ENCODE results near the gene TLX2. TPM values are rescaled to one million over a fixed set of nuclear protein-coding genes. Genes with fewer than 3 reads are reported as not detected.
"Not testable (repeated sequence)": the region's sequence is repeated elsewhere in the genome, so short reads cannot be mapped to it uniquely, and the experiment has no call there.

TLX2 gene
- total RNA-seq, 2 experiments from 2014 or later = 0.18 to 0.21 TPM

DNA sequence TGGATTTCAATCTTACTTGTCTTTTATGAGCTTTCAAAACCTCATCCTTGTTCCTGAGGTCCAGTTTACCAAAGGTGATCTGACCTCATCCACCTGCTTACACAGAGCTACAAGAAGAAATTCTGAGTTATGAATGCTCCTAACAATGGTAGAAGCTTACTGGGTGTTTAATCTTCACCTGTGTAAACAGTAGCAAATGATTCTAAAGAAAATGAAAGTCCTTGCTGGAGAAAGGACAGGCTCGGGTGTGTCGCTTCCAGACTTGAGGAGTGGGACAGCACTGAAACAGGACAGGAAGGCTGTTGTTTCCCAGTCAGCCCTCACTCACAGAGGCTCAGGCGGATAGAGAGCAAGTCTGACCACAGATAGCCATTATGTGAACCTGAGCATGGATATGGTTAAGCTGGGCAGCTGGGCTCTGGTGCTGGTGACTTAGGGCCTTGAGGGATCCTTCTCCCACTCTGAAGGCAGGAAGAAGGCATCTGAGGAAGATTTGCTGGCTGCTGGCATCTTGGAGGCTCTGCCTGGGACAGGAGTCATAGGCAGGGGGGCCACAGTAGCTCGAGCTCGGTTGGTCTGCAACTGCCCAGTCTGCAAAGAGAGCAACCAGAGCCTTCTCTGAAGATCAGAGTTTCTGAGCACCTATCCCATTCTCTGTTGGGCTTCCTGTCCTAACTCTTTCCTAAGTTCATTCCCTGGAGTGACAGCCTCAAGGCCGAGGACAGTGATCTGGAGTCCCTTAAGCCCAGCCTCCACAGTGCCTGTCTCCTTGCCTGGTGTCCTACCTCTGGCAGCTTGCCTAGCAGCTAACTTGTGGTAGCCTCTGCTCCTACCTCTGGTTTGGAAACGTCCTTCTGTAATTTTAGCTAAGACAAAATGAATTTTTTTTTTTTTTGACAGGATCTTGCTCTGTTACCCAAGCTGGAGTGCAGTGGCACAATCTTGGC is 44.3 kb downstream of the TLX2 start:
- no peak for ATAC-seq
- no peak for DNase-seq
- Mint-ChIP-seq H3K4me1 (peaks cover 12% of the 10 kb centered on the region), H3K36me3 (ENCODE audit: low read depth) (peaks cover 3% of the 10 kb centered on the region), H3K4me3 (no peak overlapping the region), H3K27me3 (peaks cover 22% of the 10 kb centered on the region), H3K9me3 (ENCODE audit: low read depth) (no peaks in the 10 kb centered on the region), H3K27ac (no peak overlapping the region)
- intact Hi-C loops (cut with DNase I, micrococcal nuclease) = no loop called here
- POLR2A ChIA-PET = interaction anchor here (0.6 kb wide), 2 partner anchors 8 to 69 kb away, joined by 3 to 13 read pairs; no protein-coding TSS in a partner anchor
- CTCF ChIA-PET = interaction anchor here (0.6 to 1.2 kb wide), 6 partner anchors 9 to 682 kb away, joined by 3 to 4 read pairs (median 3); no protein-coding TSS in a partner anchor

DNA sequence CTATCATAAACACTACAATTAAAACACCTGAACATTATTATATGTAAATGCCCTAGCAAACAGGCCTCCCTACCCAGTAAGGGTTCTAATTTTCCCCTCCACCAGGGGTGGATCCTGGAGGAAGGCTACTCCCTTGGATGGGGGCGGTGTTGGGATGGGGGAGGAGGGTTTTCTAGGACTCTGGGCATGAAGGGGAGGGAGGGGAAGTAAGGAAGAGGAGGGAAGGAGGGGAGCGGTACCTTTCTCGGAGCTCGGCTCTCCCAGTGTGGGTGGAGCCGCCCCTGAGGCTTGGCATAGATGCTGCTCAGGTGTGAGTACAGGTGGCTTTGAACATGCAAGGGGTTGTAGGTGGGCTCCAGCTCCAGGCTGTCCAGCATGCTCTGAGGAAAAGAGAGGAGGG is 45.7 kb downstream of the TLX2 start:
- Mint-ChIP-seq H3K27me3 (peaks cover 32% of the 10 kb centered on the region), H3K9me3 (ENCODE audit: low read depth) (no peaks in the 10 kb centered on the region), H3K27ac (no peak overlapping the region), H3K36me3 (ENCODE audit: low read depth) (peaks cover 3% of the 10 kb centered on the region), H3K4me1 (peaks cover 11% of the 10 kb centered on the region), H3K4me3 (no peak overlapping the region)
- ATAC-seq (no peak), DNase-seq (no peak)
- POLR2A ChIA-PET = no interaction called here
- intact Hi-C loops (cut with DNase I, micrococcal nuclease) = no loop called here
- CTCF ChIA-PET = interaction anchor here (0.5 kb wide), 1 partner anchor 691 kb away, joined by 3 read pairs; no protein-coding TSS in a partner anchor

DNA sequence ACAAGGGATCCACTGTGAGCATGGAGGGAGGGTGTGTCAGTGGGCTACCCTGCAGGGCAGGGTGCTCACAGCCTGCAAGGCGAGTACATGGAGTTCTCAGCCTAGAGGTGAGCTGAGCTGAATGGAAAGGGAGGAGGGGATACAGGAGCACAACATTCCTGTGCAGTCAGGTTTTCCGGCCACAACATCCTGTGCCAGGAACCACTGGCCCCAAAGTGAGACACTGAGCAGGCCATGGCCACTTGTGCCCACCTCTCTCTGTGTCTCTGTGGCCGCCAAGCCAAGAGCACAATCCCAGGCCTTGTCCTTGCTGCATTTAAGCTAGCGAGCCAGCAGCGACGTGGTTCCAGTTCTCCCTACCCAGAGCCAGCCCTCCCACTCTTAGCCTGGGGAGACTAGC is 46.3 kb downstream of the TLX2 start:
- ATAC-seq (no peak), DNase-seq (no peak)
- no peaks in the 10 kb centered on the region for H3K9me3 Mint-ChIP-seq (ENCODE audit: low read depth)
- no peak overlapping the region for H3K4me3 Mint-ChIP-seq
- H3K27ac Mint-ChIP-seq = no peak overlapping the region
- CTCF ChIA-PET = interaction anchor here (0.6 kb wide), 1 partner anchor 11 kb away, joined by 4 read pairs; no protein-coding TSS in a partner anchor
- intact Hi-C loops (cut with DNase I, micrococcal nuclease) = no loop called here
- H3K4me1 Mint-ChIP-seq = peaks cover 11% of the 10 kb centered on the region
- H3K36me3 Mint-ChIP-seq (ENCODE audit: low read depth) = peaks cover 3% of the 10 kb centered on the region
- H3K27me3 Mint-ChIP-seq = peaks cover 32% of the 10 kb centered on the region
- POLR2A ChIA-PET = no interaction called here

DNA sequence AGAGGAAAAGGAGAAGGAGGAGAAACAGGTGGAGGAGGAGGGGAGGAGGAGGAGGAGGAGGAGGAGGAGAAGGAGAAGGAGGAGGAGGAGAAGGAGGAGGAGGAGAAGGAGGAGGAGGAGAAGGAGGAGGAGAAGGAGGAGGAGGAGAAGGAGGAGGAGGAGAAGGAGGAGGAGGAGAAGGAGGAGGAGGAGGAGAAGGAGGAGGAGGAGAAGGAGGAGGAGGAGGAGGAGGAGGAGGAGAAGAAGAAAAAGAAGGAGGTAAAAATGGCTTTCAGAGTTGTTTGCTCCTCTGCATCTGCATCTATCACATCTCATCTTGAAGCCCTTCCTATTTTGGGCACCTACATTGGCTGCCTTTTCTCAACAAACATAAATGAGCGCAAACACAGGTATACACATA is 46.8 kb downstream of the TLX2 start:
- POLR2A ChIA-PET = not testable (repeated sequence)
- peaks cover 14% of the 10 kb centered on the region for H3K4me1 Mint-ChIP-seq

DNA sequence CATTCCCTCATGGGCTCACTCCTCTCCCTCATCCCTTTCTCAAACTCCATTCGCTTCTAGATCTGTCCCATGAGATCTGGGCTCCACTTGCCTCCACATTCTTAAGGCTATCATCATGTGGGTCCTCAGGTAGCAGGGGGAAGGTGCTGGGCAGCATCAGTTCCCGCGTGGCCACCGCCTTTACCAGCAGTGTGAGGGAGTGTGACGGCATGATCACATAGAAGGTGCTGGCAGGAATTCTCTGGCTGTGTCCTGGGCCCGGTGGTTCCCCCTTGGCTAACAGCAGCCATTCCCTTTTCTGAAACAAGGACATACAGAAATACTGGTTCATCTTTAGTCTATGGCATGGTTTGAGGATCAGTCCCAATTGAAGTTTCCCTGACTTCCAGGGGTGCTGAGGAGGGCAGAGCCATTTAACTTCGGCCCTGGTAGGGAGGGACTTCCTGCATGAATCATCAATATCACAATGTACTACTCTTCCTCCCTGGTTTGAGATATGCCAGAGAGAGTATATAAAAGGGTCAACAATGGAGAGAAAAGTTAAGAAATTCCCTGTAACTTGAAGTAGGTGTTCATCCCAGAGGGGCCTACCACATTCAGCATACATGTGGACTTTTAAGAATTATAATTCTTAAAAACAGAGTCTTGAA is 48.0 kb downstream of the TLX2 start:
- H3K27ac Mint-ChIP-seq = no peak overlapping the region
- intact Hi-C loops (cut with DNase I, micrococcal nuclease) = loop anchor here in 1 of 2 experiments (2.0 kb wide), 1 partner anchor 19 kb away; no protein-coding TSS in a partner anchor
- H3K9me3 Mint-ChIP-seq (ENCODE audit: low read depth) = no peaks in the 10 kb centered on the region
- no peak for ATAC-seq
- H3K36me3 Mint-ChIP-seq (ENCODE audit: low read depth) = no peaks in the 10 kb centered on the region
- peaks cover 19% of the 10 kb centered on the region for H3K4me1 Mint-ChIP-seq
- H3K27me3 Mint-ChIP-seq = peaks cover 34% of the 10 kb centered on the region
- no peak overlapping the region for H3K4me3 Mint-ChIP-seq
- DNase-seq = no peak
- POLR2A ChIA-PET = no interaction called here
- CTCF ChIA-PET = no interaction called here

More for the DNA sequence above, 46.8 kb downstream of the TLX2 start:
- CTCF ChIA-PET; H3K27ac Mint-ChIP-seq; intact Hi-C loops (cut with DNase I, micrococcal nuclease); ATAC-seq; H3K36me3 Mint-ChIP-seq (ENCODE audit: low read depth); H3K4me3 Mint-ChIP-seq; DNase-seq; H3K9me3 Mint-ChIP-seq (ENCODE audit: low read depth): not testable (repeated sequence)
- peaks cover 34% of the 10 kb centered on the region for H3K27me3 Mint-ChIP-seq

DNA sequence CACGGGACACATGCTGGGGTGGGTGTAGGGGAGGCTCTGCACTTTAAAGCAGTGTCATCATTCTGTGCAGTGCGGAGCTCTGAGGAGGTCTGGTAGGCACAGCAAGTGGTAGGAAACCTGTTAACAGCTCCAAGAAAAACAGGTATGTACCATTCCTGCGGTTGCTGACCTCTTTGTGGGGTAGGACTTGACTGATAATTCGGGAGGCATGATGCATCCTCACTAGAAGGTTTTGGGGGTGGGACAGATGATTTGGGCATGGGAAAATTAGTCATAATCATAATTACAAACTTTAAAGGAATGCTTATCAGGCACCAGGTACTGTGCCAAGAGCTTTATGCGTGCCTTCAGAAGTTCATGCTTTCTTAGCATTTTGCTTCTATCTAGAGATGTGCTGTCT is 50.0 kb downstream of the TLX2 start:
- ChIA-PET CTCF (interaction anchor here (0.7 kb wide), 1 partner anchor 82 kb away, joined by 3 read pairs; the partner anchor contains the start of genes CCDC142 and TTC31), POLR2A (no interaction called here)
- Mint-ChIP-seq H3K4me1 (peaks cover 33% of the 10 kb centered on the region), H3K27me3 (peaks cover 39% of the 10 kb centered on the region), H3K27ac (no peak overlapping the region), H3K4me3 (no peak overlapping the region), H3K9me3 (ENCODE audit: low read depth) (no peaks in the 10 kb centered on the region), H3K36me3 (ENCODE audit: low read depth) (no peaks in the 10 kb centered on the region)
- DNase-seq (no peak), ATAC-seq (no peak)
- intact Hi-C loops (cut with DNase I, micrococcal nuclease) = no loop called here

DNA sequence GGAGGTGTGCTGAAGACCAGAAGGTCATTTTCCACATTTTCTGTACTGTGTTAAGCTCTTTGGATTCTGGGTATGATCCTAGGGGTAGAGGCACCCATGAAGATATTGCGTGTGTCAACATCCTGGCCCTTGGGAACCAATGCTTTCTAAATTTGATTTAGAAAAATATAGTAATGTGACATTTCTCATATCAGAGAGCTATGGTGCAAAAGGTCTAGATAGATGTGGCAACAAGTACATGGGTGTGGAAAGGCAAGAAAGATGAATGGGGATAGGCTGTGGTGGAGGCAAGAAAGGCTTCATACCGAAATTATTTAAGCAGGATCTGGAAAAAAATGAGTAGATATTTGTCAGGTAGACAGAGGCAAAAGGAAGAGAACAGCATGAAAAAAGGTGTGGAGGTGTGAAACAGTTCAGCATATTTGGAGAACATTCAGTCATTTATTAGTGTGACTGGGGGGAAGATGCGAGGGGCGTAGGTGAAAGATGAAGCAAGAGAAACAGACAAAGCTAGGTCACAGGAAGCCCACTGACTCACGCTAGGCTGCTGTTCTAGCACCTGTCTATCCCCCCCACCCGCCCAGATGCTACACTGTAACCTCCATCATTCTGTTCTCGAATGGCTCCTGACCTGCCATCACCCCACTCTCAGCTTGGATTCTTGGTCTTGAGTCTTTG is 52.0 kb downstream of the TLX2 start:
- H3K36me3 Mint-ChIP-seq (ENCODE audit: low read depth) = no peaks in the 10 kb centered on the region
- ChIA-PET CTCF (interaction anchor here (0.6 to 3.3 kb wide), 8 partner anchors 9 to 286 kb away, joined by 3 to 10 read pairs (median 4); no protein-coding TSS in a partner anchor), POLR2A (interaction anchor here (0.6 to 1.3 kb wide), 4 partner anchors 8 to 33 kb away, joined by 3 to 5 read pairs (median 3); no protein-coding TSS in a partner anchor)
- H3K27me3 Mint-ChIP-seq = peaks cover 29% of the 10 kb centered on the region
- DNase-seq (peak; percentile 27), ATAC-seq (peak; percentile 40)
- peak overlapping the region; percentile 78 for H3K27ac Mint-ChIP-seq
- H3K9me3 Mint-ChIP-seq (ENCODE audit: low read depth) = no peaks in the 10 kb centered on the region
- H3K4me3 Mint-ChIP-seq = no peak overlapping the region
- intact Hi-C loops (cut with DNase I, micrococcal nuclease) = no loop called here
- H3K4me1 Mint-ChIP-seq = peaks cover 32% of the 10 kb centered on the region

DNA sequence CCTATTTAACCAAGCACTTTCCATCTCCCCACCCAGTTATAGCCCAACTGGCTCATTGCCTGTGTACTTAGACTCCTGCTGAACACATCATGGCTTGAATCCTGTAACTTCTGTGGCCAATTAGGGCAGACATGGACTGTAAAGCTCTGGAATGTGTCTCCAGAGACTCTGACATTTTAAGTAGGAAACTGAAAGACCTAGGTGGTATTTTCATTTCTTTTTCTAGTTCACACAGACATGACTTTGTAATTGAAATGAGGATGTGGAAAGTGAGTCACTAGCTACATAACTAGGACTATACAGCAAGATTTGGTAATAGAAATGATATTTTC is 52.5 kb downstream of the TLX2 start:
- Mint-ChIP-seq H3K4me1 (peaks cover 32% of the 10 kb centered on the region), H3K36me3 (ENCODE audit: low read depth) (no peaks in the 10 kb centered on the region), H3K9me3 (ENCODE audit: low read depth) (no peaks in the 10 kb centered on the region), H3K4me3 (no peak overlapping the region), H3K27me3 (peaks cover 25% of the 10 kb centered on the region), H3K27ac (peak overlapping the region; percentile 78)
- CTCF ChIA-PET = interaction anchor here (0.6 to 3.3 kb wide), 8 partner anchors 9 to 286 kb away, joined by 3 to 10 read pairs (median 4); no protein-coding TSS in a partner anchor
- ATAC-seq = peak; percentile 65
- POLR2A ChIA-PET = interaction anchor here (0.6 to 1.3 kb wide), 5 partner anchors 9 to 69 kb away, joined by 3 to 5 read pairs (median 3); no protein-coding TSS in a partner anchor
- intact Hi-C loops (cut with DNase I, micrococcal nuclease) = no loop called here
- no peak for DNase-seq

Other genes starting within 250 kb of the TLX2 start
- 1 to 10 TPM; 2.2 to 2.7 TPM for gene SLC4A5, start 171.0 kb upstream of the TLX2 start, total RNA-seq
- gene DCTN1, start 134.1 kb upstream of the TLX2 start, total RNA-seq = 100 to 1,000 TPM in 1 of 2 experiments, 10 to 100 TPM in 1; 78.1 to 132 TPM
- gene C2orf81, start 92.8 kb upstream of the TLX2 start, total RNA-seq = 1 to 10 TPM; 4.5 to 4.9 TPM
- 100 to 1,000 TPM; 103 to 119 TPM for gene WDR54, start 92.7 kb upstream of the TLX2 start, total RNA-seq
- gene RTKN, start 72.5 kb upstream of the TLX2 start, total RNA-seq = 1 to 10 TPM; 1.8 to 2.5 TPM
- 10 to 100 TPM; 24.2 to 25.6 TPM for gene INO80B, start 59.4 kb upstream of the TLX2 start, total RNA-seq
- gene WBP1, start 56.0 kb upstream of the TLX2 start, total RNA-seq = 10 to 100 TPM; 24.9 to 30.2 TPM
- gene MOGS, start 49.1 kb upstream of the TLX2 start, total RNA-seq = 10 to 100 TPM; 44.2 to 48.9 TPM
- gene MRPL53, start 41.8 kb upstream of the TLX2 start, total RNA-seq = 10 to 100 TPM; 87.4 to 88.5 TPM
- 10 to 100 TPM in 1 of 2 experiments, 1 to 10 TPM in 1; 9.7 to 13.2 TPM for gene CCDC142, start 31.5 kb upstream of the TLX2 start, total RNA-seq
- gene TTC31, start 31.4 kb upstream of the TLX2 start, total RNA-seq = 10 to 100 TPM; 24.0 to 24.6 TPM
- under 1 TPM in 1 of 2 experiments, not detected in 1; 0.28 TPM for gene LBX2, start 14.8 kb upstream of the TLX2 start, total RNA-seq
- gene PCGF1, start 6.8 kb upstream of the TLX2 start, total RNA-seq = 10 to 100 TPM; 21.7 to 28.7 TPM
- gene DQX1, start 11.8 kb downstream of the TLX2 start, total RNA-seq = under 1 TPM; 0.40 to 0.41 TPM
- gene AUP1, start 15.3 kb downstream of the TLX2 start, total RNA-seq = 100 to 1,000 TPM in 1 of 2 experiments, 10 to 100 TPM in 1; 92.0 to 122 TPM
- 10 to 100 TPM; 43.5 to 47.7 TPM for gene HTRA2, start 15.5 kb downstream of the TLX2 start, total RNA-seq
- under 1 TPM; 0.86 to 0.96 TPM for gene LOXL3, start 39.5 kb downstream of the TLX2 start, total RNA-seq
- gene DOK1, start 40.3 kb downstream of the TLX2 start, total RNA-seq = 10 to 100 TPM; 17.2 to 17.9 TPM
- under 1 TPM; 0.18 to 0.33 TPM for gene M1AP, start 133.9 kb downstream of the TLX2 start, total RNA-seq
- gene SEMA4F, start 139.8 kb downstream of the TLX2 start, total RNA-seq = 1 to 10 TPM; 5.7 to 7.4 TPM

Data from activated CD4-positive, alpha-beta T cell treated with anti-CD3 and anti-CD28 coated beads for 36 hours (primary cell).